IPS DF 4.7 (cell line): ENCODE data around the gene MRRF.
A peak's percentile ranks its signal among the peaks of the same experiment; 100 is the strongest.

Experiments used
- DNase-seq: peaks from one replicate; pipeline ENCODE4 v3.0.0-alpha.2; 2013; ENCODE audit warnings: low spot score; ENCODE audit errors: extremely low read depth

Gene MRRF, protein sequence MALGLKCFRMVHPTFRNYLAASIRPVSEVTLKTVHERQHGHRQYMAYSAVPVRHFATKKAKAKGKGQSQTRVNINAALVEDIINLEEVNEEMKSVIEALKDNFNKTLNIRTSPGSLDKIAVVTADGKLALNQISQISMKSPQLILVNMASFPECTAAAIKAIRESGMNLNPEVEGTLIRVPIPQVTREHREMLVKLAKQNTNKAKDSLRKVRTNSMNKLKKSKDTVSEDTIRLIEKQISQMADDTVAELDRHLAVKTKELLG

DNA sequence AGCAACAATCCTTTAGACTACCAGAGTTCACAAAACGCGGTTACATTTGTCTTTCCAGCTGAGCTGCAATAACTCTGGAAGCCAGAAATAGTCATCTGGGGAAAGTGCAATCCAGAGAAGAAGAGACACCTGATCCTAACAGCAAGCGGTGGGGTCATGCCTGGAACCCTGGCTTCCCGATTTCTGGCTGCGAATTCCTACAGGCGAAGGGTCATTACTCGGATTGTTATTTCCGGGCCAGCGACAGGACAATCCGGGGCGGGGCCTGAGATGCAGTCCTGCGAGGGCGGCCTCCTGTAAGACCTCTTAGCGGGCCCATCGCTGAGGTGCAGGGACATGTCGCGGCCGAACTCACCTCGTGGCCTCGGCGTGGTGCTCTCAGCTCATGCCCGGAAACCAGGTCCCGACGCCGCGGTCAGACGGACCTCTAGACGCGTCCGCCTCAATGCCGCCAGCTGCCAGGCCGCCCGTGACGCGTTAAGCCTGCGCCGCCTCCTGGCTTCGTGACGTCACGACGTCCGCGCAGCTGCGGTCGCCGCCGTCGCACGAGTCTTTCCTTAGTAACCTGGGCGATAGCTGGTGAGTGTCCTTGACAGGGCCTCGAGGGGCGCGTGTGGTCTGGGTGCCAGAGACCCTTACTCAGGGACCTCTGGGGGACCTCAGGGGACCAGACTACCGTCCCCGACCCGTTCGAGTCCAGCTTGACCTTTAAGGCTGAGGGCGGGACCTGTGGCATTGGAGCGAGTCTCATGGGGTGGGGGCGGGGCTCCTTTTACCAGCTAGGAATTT lies at the start of gene MRRF, which contains the start of gene RBM18:
MRRF (plus strand) TSS at position 523 of the 789 bp plus-strand sequence. CDS start 6,010 bp downstream, outside the sequence.
RBM18 (minus strand) TSS at position 481 of the 789 bp plus-strand sequence. CDS start 3,348 bp downstream, outside the sequence.
- DNase-seq, result peak; percentile 51

- DNase-seq, result no peak
These were observed 49.0 kb upstream of the MRRF start for GRCh38 chr9:122215663-122216062.

- no peak for DNase-seq
These were observed 48.4 kb upstream of the MRRF start for GRCh38 chr9:122216138-122216797.

DNA sequence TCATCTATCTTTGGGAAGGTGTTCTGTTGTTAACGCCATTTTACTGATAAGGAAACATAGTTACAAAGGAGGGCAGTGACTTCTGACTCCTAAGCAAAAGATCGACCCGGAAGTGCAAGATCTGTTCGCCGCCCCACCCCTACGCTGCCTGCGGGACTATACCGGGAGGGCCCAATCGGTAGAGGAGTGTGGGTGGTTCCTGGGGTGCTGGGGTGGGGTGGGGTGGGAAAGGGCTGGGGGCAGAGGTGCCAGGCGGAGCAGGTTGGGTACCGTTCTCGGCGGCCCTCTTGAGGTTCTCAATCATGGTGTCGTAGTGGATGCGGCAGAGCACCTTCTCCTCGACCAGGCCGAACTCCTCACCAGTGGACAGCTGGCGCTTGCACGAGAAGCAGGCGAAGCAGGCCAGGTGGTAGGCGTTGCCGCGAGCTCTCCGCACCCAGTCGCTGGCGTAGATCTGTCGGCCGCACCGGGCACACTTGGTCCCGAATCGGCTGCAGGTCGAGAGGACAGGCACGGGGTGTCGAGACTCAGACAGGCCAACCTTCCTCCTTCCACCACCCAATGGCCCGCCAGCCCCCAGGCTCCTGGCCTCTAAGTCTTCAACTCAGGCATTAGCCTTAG lies 47.8 kb upstream of the MRRF start:
- no peak for DNase-seq

DNA sequence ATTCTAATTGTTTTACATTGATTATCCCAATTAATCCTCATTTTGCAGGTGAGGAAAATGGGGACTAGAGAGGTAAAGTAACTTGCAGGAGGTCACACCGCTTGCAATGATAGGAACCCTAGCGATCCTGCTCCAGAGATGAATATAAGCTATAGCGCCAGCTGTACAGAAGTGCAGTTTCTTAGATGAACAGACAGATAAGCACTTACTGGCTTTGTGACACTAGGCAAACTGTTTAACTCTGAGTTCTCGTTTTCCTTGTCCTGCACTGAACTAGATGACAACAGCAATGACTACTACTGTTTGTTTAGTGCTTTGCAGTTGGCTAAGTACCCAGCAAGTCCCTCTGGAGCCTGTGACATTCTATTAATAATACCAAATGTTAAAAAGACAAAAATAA lies 47.0 kb upstream of the MRRF start:
- DNase-seq, result no peak

GRCh38 chr9:122218071-122218934 lies 46.4 kb upstream of the MRRF start:
- no peak for DNase-seq

DNA sequence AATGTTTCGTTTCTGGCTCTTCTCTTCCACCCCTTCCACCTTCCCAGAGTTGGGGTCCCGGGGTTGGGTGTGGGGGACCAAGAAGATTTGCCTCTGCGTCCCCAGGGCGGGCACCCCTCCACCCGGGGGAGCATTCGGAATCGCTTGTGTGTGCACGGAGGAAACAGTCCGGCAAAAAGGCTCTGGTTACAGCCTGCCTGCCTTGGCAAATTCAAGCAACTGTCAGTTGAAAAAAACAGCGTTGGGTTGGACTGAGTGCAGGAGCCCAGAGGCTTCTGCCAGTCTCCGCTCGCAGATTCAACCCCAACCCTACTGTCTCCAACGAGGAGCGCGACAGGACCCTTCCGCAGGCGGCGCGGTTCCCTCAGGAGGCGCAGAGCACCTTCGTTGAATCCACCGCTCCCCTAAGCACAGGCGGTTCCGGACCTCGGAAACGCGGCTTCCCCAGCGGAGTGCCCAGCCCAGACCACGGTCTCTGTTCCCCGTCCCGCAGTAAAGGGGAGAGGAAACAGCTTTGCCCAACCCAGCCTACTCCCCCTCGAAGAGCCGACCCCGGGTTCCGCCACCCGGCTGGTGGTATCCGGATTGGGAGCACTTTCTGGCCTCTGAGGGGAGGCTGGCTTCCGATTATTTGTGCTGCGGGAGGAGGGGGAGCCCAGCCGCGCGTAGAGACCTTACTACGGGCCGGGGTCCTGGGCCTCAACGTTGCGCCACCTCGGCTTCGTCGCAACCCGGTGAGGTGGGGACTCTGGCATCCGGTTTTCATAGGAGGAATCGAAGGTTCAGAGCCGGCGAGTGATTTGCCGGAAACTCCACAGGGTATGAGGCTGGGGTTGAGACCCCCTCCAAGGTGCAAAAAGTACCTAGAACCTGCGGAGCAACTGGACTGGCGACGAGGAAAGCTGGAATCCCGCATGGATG lies 45.5 kb upstream of the MRRF start:
- DNase-seq, result no peak

- DNase-seq, result no peak
These were observed 44.6 kb upstream of the MRRF start for GRCh38 chr9:122219856-122220672.

- DNase-seq, result no peak
These were observed 44.0 kb upstream of the MRRF start for GRCh38 chr9:122220673-122221182.

DNA sequence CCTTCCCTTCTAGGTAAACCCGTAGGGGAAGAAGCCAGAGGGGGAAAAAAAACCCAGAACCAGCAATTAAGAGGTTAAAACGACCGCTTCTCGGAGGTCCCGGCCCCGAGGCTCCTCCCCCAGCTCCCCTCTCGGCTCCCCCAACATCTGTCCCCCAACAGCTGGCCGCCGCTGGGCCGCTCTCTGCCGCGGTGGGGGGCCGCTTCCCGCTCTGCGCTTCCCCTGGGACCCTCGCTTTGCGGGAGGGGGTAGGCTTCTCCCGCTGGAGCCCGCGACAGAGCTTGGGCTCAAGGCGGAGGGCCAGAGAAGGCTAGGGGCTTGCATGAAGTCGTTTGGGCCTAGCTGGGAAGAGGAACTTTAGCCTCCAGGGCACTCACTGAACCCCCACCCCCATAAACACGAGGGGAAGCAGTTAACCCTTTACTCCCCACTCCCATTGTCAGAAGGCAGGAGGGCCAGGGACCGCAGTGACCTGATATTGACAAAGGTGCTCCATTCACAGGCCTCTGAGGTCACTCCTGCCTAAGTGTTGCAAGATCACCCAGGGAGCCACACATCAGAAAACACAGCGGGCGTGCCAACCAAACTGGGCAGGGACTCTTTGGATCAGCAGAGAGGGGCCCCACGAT lies 43.4 kb upstream of the MRRF start:
- no peak for DNase-seq

DNA sequence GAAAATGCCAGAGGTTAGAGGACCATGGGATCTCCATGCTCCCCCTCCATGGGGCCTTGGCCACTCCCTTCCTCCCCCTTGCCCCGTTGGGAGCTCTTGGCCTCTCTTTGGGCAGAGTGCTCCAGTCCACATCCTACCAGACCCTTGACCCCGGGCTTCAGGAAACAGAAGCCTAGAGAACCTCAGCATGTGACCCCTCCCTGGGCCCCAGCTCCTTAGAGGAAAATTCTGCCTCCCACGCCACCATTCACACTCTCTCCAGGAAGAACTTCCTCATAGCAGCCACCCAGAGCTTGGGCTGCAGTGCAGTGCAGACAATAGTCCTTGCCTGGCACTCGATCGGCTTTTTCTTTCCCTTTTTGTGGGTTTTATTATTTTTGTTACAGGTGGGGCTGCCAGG lies 41.9 kb upstream of the MRRF start:
- DNase-seq, result no peak

GRCh38 chr9:122223435-122223834 lies 41.2 kb upstream of the MRRF start:
- no peak for DNase-seq

- DNase-seq, result no peak
These were observed 39.2 kb upstream of the MRRF start for GRCh38 chr9:122225312-122226141.

- no peak for DNase-seq
These were observed 38.4 kb upstream of the MRRF start for GRCh38 chr9:122226142-122226757.

DNA sequence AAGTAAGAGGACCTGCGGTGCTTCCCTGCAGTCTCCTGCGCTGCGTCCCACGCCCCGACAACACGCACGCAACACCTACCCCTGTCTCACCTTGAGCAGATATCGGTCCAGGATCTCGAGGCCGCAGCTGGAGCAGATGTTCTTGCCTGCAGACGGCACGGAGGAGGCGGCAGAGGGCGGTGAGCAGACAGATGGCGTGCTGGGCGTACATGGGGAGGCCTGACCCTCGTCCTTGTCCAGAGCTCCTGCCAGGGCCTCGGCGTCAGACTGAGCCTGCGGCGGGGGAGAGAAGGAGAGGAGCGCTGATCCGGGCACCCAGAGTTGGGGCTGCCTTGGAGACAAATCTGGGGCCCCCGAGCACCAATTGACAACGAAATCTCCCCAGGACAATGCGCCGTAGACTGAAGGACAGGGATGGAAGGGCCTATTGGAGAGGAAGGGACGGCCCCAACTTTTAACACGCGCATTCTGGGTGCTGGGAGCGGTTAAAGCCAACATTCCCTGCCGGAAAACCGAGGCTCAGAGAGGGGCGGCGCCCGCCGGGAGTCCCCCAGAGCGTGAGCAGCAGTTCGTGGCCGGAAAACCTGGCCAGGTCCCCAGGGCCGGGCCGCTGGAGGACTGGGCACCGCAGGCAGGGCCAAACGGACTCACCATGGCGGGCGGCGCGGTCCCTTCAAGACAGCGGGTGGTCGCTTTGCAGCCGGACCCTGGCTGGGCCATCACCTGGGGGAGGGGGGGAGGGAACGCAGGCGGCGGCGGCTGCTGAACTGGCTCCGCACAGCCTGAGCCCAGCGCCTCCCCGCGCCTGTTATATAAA lies 37.7 kb upstream of the MRRF start:
- no peak for DNase-seq

DNA sequence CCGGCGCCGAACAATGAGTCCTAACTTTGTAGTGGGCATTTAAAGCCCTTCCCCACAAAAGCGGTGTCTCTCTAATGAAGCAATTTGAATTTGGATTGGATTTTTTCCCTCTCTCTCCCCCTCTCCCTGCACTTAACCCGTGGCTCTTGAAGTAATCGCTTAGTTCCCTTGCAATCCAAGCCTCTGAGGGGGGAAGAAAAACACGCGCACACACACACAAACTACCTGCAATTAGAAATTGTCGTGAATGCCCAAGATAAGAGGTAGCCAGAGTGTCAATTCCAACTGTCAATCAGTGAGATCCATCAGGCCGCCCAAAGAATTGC lies 37.1 kb upstream of the MRRF start:
- no peak for DNase-seq
